SU-DHL-6 (cell line): ENCODE data around the gene SKI.

Source experiments
- CTCF ChIP-seq: fragments of 200-600 bp; sonication (generic); IDR thresholded peaks from one replicate; pipeline ENCODE4 v1.5.1; 2017; ENCODE audit warnings: antibody characterized with exemption, mild to moderate bottlenecking, low read length, moderate library complexity; ENCODE audit not compliant: insufficient read depth, poor library complexity, severe bottlenecking
- EZH2phosphoT487 ChIP-seq: fragments of 200-600 bp; sonication (generic), shearing (Covaris generic); conservative IDR thresholded peaks from 2 replicates; pipeline ENCODE4 v1.6.1; 2018; ENCODE audit warnings: mild to moderate bottlenecking, antibody characterized with exemption, low read length, moderate library complexity, mixed read lengths

GRCh38 chr1:2307064-2307605, 79.0 kb downstream of the SKI start:
- TF ChIP-seq CTCF (no peak), EZH2phosphoT487 (no peak)
